GM19023 (cell line): ENCODE measurements around the gene ITFG1.

Experiments used
- ATAC-seq: cut with Tn5 transposase; IDR thresholded peaks from one replicate; pipeline ENCODE4 v1.9.1; 2021; ENCODE audit warnings: mild to moderate bottlenecking, moderate library complexity; ENCODE audit not compliant: unreplicated experiment

Gene ITFG1

GRCh38 chr16:47127541-47127940 is 333.3 kb downstream of the ITFG1 start:
- no peak for ATAC-seq

- ATAC-seq, result no peak
These were observed 335.1 kb downstream of the ITFG1 start for GRCh38 chr16:47125757-47126156.

- no peak for ATAC-seq
These were observed 347.7 kb downstream of the ITFG1 start for GRCh38 chr16:47113130-47113529.

- ATAC-seq, result no peak
These were observed 349.9 kb downstream of the ITFG1 start for GRCh38 chr16:47110939-47111338.

GRCh38 chr16:47109361-47109760 is 351.5 kb downstream of the ITFG1 start:
- no peak for ATAC-seq
